Hepatocyte (in vitro differentiated cells): ENCODE measurements around the gene FBXW5. TPM values are rescaled to one million over a fixed set of nuclear protein-coding genes. Genes with fewer than 3 reads are reported as not detected.

Experiments
- DNase-seq: peaks from one replicate; pipeline ENCODE4 v3.0.0-alpha.2; 2016; ENCODE audit warnings: low spot score
- H2AFZ ChIP-seq: fragments of 200-600 bp; sonication (generic); 2 replicates; pipeline ENCODE4 v1.6.0; 2016; ENCODE audit warnings: antibody characterized with exemption, mild to moderate bottlenecking
- H3K27ac ChIP-seq: fragments of 200-600 bp; sonication (generic); 2 replicates; pipeline ENCODE4 v1.5.1; 2016; ENCODE audit warnings: mild to moderate bottlenecking
- H3K27me3 ChIP-seq: fragments of 200-600 bp; sonication (generic); 2 replicates; pipeline ENCODE4 v1.6.1; 2016
- H3K36me3 ChIP-seq: fragments of 200-600 bp; sonication (generic); replicated peaks from 2 replicates; pipeline ENCODE4 v1.5.1; 2016; ENCODE audit warnings: low read depth; ENCODE audit not compliant: insufficient read depth
- H3K4me1 ChIP-seq: fragments of 200-600 bp; sonication (generic); 2 replicates; pipeline ENCODE4 v1.5.1; 2016; ENCODE audit warnings: mild to moderate bottlenecking, moderate library complexity; ENCODE audit not compliant: insufficient read depth
- H3K4me2 ChIP-seq: fragments of 200-600 bp; sonication (generic); 2 replicates; pipeline ENCODE4 v1.6.0; 2016
- H3K4me3 ChIP-seq: fragments of 200-600 bp; sonication (generic); 2 replicates; pipeline ENCODE4 v1.5.1; 2016; ENCODE audit warnings: mild to moderate bottlenecking
- H3K79me2 ChIP-seq: fragments of 200-600 bp; sonication (generic); 2 replicates; pipeline ENCODE4 v1.6.0; 2017; ENCODE audit warnings: mild to moderate bottlenecking
- H3K9me2 ChIP-seq: fragments of 200-600 bp; sonication (generic); replicated peaks from 2 replicates; pipeline ENCODE4 v1.6.0; 2017; ENCODE audit warnings: mild to moderate bottlenecking; ENCODE audit not compliant: insufficient read depth
- H3K9me3 ChIP-seq: fragments of 200-600 bp; sonication (generic); 2 replicates; pipeline ENCODE4 v1.5.1; 2016; ENCODE audit warnings: low read depth, mild to moderate bottlenecking
- H4K20me1 ChIP-seq: fragments of 200-600 bp; sonication (generic); 2 replicates; pipeline ENCODE4 v1.6.0; 2016; ENCODE audit warnings: mild to moderate bottlenecking; ENCODE audit not compliant: insufficient read depth, poor library complexity, severe bottlenecking
- EZH2 ChIP-seq: fragments of 200-600 bp; sonication (generic); IDR thresholded peaks from 2 replicates; pipeline ENCODE4 v1.6.1; 2016; ENCODE audit warnings: antibody characterized with exemption, mild to moderate bottlenecking, borderline replicate concordance
- EZH2phosphoT487 ChIP-seq: fragments of 200-600 bp; sonication (generic); IDR thresholded peaks from one replicate; pipeline ENCODE4 v1.6.1; 2018; ENCODE audit warnings: antibody characterized with exemption, mild to moderate bottlenecking, low read depth, moderate library complexity; ENCODE audit not compliant: unreplicated experiment, severe bottlenecking
- WGBS: methylation state at CpG from one replicate; pipeline ENCODE4 v1.1.6; 2016; ENCODE audit warnings: low lambda C conversion rate; ENCODE audit errors: missing lambda C conversion rate; 5-methylcytosine and 5-hydroxymethylcytosine counted together
- polyA plus RNA-seq: library from polyadenylated mRNA; unstranded; fragments of >200 nt; fragmentation: Nextera tagmentation; extraction: Ambion mirVana; gene quantifications from 2 replicates; pipeline ENCODE4 v1.2.1, GENCODE V29; 2016
- total RNA-seq: library from RNA; depleted of rRNA; stranded (reverse); fragments of >200 nt; gene quantifications from 2 replicates; pipeline ENCODE4 v1.2.3, GENCODE V29; 2014
- TF ChIP-seq, protein P1 (sequence below): fragments of 200-600 bp; sonication (generic); IDR thresholded peaks from 2 replicates; pipeline ENCODE4 v1.5.1; 2016; ENCODE audit warnings: antibody characterized with exemption, mild to moderate bottlenecking; ENCODE audit not compliant: poor library complexity

Gene FBXW5
- total and polyA plus RNA-seq, 2 experiments from 2014 or later: 141 to 172 TPM

DNA sequence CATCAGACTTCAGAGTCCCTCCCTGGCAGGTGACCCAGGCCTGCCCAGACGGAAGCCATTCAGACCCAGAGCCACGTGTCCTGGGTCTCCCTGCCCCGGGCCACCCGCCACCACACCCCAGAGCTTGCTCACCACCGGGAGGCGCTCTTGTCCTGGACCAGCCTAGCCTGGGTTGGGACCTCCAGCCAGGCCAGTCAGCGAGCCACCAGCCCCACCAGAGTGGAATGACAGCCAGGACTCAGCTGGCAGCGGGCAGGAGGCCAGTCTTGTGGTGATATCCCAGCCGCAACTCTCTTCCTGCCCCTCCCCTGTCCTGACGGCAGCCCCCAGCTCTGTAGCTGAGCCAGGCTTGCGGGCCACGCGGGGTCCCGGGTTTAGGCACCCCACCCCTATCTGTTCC, 31.1 kb upstream of the FBXW5 start:
- TF ChIP-seq, protein P1, sequence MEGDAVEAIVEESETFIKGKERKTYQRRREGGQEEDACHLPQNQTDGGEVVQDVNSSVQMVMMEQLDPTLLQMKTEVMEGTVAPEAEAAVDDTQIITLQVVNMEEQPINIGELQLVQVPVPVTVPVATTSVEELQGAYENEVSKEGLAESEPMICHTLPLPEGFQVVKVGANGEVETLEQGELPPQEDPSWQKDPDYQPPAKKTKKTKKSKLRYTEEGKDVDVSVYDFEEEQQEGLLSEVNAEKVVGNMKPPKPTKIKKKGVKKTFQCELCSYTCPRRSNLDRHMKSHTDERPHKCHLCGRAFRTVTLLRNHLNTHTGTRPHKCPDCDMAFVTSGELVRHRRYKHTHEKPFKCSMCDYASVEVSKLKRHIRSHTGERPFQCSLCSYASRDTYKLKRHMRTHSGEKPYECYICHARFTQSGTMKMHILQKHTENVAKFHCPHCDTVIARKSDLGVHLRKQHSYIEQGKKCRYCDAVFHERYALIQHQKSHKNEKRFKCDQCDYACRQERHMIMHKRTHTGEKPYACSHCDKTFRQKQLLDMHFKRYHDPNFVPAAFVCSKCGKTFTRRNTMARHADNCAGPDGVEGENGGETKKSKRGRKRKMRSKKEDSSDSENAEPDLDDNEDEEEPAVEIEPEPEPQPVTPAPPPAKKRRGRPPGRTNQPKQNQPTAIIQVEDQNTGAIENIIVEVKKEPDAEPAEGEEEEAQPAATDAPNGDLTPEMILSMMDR: no peak
- TF ChIP-seq EZH2phosphoT487: no peak
- TF ChIP-seq EZH2: no peak
- 86% methylated on average over 13 of the region's 14 CpGs for WGBS

DNA sequence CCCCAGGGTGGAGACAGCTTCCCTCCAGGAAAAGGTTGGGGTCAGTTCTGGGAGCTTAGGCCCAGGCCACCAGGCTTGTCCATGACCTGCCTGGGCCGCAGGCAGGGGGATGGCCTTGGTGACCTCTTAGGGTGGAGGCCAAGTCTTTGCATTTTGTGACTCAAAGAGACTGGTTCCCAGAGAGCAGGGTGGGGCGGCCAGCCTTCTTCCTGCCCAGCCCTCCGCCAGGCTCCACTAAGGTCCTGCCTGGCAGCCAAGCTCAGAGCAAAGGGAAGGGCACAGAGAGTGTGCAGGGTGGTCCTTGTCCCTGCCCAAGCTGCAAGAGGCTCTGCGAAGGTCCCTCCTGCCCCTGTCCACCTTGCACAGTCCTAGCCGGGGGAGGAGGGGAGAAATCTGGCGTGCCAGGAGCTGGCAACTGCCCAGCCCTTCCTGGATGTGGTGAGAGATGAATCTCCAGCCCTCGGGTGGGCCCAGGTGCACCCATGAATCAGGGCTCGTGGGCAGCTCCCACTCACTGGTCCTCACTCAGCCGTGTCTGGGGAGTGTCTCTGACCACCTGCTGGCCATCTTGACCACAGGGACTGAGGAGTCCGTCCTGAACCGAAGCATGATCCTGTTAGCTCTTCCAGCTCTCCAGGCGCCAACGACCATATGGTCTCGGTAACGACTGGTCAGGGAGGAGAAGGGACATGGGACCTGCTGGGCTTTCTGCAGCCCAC, 30.4 kb upstream of the FBXW5 start:
- Histone ChIP-seq H3K79me2 (no peaks in the 10 kb centered on the region), H3K27ac (no peak overlapping the region), H3K4me3 (no peak overlapping the region), H3K4me2 (no peak overlapping the region), H3K9me3 (no peaks in the 10 kb centered on the region), H4K20me1 (no peaks in the 10 kb centered on the region), H3K36me3 (no peaks in the 10 kb centered on the region), H3K27me3 (no peaks in the 10 kb centered on the region), H3K9me2 (no peaks in the 10 kb centered on the region), H3K4me1 (no peaks in the 10 kb centered on the region), H2AFZ (no peak overlapping the region)
- no peak for DNase-seq
- 80% methylated on average over 15 of the region's 15 CpGs for WGBS
- no peak for TF ChIP-seq EZH2phosphoT487
- TF ChIP-seq, protein P1: no peak
- no peak for TF ChIP-seq EZH2

More for the DNA sequence above, 31.1 kb upstream of the FBXW5 start:
- Histone ChIP-seq H3K79me2 (no peaks in the 10 kb centered on the region), H4K20me1 (no peaks in the 10 kb centered on the region), H3K4me1 (no peaks in the 10 kb centered on the region), H3K27me3 (no peaks in the 10 kb centered on the region), H3K9me3 (no peaks in the 10 kb centered on the region), H2AFZ (no peak overlapping the region), H3K4me2 (no peak overlapping the region), H3K9me2 (no peaks in the 10 kb centered on the region), H3K4me3 (no peak overlapping the region), H3K36me3 (no peaks in the 10 kb centered on the region), H3K27ac (no peak overlapping the region)
- DNase-seq: no peak

DNA sequence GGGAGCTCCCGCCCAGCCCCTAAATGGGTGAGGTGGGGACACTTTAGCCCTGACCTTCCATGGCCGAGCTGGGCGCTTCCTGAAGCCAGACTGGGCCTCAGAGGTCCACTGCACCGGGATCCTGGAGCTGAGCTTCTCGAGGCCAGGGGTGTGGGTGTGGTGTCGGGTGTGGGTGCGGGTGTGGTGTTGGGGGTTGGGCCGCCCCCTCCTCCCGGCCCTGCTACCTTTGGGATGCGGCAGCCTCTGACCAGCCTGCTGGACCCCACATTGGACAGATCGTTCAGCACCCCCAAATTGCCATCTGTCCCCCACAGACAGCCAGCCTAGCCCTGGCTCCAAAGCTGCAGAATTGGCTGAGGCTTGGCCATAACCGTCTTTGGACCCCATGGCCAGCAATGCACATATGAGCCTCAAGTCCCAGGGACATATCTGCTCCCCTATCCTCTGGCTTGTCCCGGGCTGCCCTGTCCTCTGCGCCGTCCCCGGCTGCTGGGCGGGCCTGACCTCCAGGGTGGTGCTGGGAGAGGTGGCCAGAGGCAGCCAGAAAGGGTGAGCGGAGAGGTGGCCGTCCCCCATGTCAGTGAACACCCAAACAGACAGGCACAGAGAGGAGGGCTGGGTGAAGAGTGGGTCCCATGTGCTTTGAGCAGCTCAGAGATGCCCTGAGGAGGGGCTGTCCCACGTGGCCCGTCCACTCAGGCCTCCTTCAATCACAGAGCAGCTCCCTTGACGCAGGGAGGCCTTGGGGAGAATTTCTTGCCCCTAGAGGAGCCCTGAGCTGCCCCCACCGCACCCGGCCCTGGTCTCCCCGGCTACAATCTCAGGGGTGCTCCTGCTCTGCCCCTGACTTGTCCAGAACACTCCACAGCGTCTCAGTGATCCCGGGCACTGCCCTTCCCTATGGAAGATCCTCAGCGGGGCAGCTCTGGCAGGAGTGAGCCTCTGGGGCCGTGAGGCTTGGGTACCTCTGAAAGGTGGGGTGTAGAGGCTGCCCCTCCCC, 29.4 kb upstream of the FBXW5 start:
- no peaks in the 10 kb centered on the region for H3K9me3 ChIP-seq
- H3K27me3 ChIP-seq: no peaks in the 10 kb centered on the region
- no peaks in the 10 kb centered on the region for H3K79me2 ChIP-seq
- H3K27ac ChIP-seq: no peak overlapping the region
- H3K4me3 ChIP-seq: no peak overlapping the region
- H3K9me2 ChIP-seq: no peaks in the 10 kb centered on the region
- H3K4me2 ChIP-seq: no peak overlapping the region
- no peak for DNase-seq
- no peaks in the 10 kb centered on the region for H4K20me1 ChIP-seq
- TF ChIP-seq EZH2phosphoT487 (no peak), EZH2 (no peak)
- TF ChIP-seq, protein P1: no peak
- no peaks in the 10 kb centered on the region for H3K4me1 ChIP-seq
- WGBS: 92% methylated on average over 29 of the region's 29 CpGs
- H3K36me3 ChIP-seq: no peaks in the 10 kb centered on the region
- H2AFZ ChIP-seq: no peak overlapping the region
